WTC11 (cell line): ENCODE results near the gene LAMC3. TPM values are rescaled to one million over a fixed set of nuclear protein-coding genes. Genes with fewer than 3 reads are reported as not detected.

ENCODE experiments used
- AFF4 ChIP-seq: sonication (generic); formaldehyde crosslinking; IDR thresholded peaks from 2 replicates; pipeline ENCODE4 v1.8.1; 2023; ENCODE audit warnings: mild to moderate bottlenecking, missing genetic modification reagents, borderline replicate concordance
- CDX4 ChIP-seq: fragments of 250-450 bp; sonication (Bioruptor Pico); IDR thresholded peaks from 2 replicates; pipeline ENCODE4 v1.9.0; 2021; ENCODE audit warnings: moderate library complexity, mild to moderate bottlenecking, inconsistent platforms, borderline replicate concordance
- E2F1 ChIP-seq: sonication (generic); formaldehyde crosslinking; IDR thresholded peaks from 2 replicates; pipeline ENCODE4 v1.8.0; 2022; ENCODE audit warnings: mild to moderate bottlenecking, missing genetic modification reagents
- ELF4 ChIP-seq: sonication (generic); formaldehyde crosslinking; IDR thresholded peaks from 2 replicates; pipeline ENCODE4 v1.8.1; 2022; ENCODE audit warnings: low read depth, mild to moderate bottlenecking, moderate library complexity, missing genetic modification reagents
- ERG ChIP-seq: fragments of 250-450 bp; sonication (Bioruptor Pico); IDR thresholded peaks from 2 replicates; pipeline ENCODE4 v1.8.0; 2021; ENCODE audit warnings: mild to moderate bottlenecking
- FOXK1 ChIP-seq: sonication (generic); formaldehyde crosslinking; IDR thresholded peaks from 2 replicates; pipeline ENCODE4 v1.8.0; 2022; ENCODE audit warnings: mild to moderate bottlenecking, moderate library complexity, missing genetic modification reagents
- FOXP4 ChIP-seq: sonication (generic); formaldehyde crosslinking; IDR thresholded peaks from 2 replicates; pipeline ENCODE4 v1.8.0; 2022; ENCODE audit warnings: mild to moderate bottlenecking, missing genetic modification reagents
- GABPB1 ChIP-seq: sonication (generic); formaldehyde crosslinking; IDR thresholded peaks from 2 replicates; pipeline ENCODE4 v1.8.1; 2023; ENCODE audit warnings: mild to moderate bottlenecking, missing genetic modification reagents
- IRF1 ChIP-seq: sonication (generic); formaldehyde crosslinking; IDR thresholded peaks from 2 replicates; pipeline ENCODE4 v1.8.0; 2023; ENCODE audit warnings: missing genetic modification reagents
- IRF2 ChIP-seq: sonication (generic); formaldehyde crosslinking; IDR thresholded peaks from 2 replicates; pipeline ENCODE4 v1.8.0; 2022; ENCODE audit warnings: low read depth, missing genetic modification reagents, borderline replicate concordance
- NR2C2 ChIP-seq: sonication (generic); formaldehyde crosslinking; IDR thresholded peaks from 2 replicates; pipeline ENCODE4 v1.8.0; 2022; ENCODE audit warnings: mild to moderate bottlenecking, missing genetic modification reagents
- RORB ChIP-seq: fragments of 250-450 bp; sonication (Bioruptor Pico); IDR thresholded peaks from 2 replicates; pipeline ENCODE4 v1.9.0; 2021; ENCODE audit warnings: mild to moderate bottlenecking
- TCF7 ChIP-seq: sonication (generic); formaldehyde crosslinking; IDR thresholded peaks from 2 replicates; pipeline ENCODE4 v1.8.0; 2022; ENCODE audit warnings: mild to moderate bottlenecking, low read depth, missing genetic modification reagents, moderate library complexity
- TP53 ChIP-seq: sonication (generic); formaldehyde crosslinking; IDR thresholded peaks from 2 replicates; pipeline ENCODE4 v1.8.1; 2023; ENCODE audit warnings: mild to moderate bottlenecking, missing genetic modification reagents
- USF1 ChIP-seq: sonication (generic); formaldehyde crosslinking; IDR thresholded peaks from 2 replicates; pipeline ENCODE4 v1.8.0; 2022; ENCODE audit warnings: mild to moderate bottlenecking, missing genetic modification reagents
- ZBTB43 ChIP-seq: sonication (generic); formaldehyde crosslinking; IDR thresholded peaks from 2 replicates; pipeline ENCODE4 v1.8.1; 2023; ENCODE audit warnings: mild to moderate bottlenecking, missing genetic modification reagents
- ZNF219 ChIP-seq: sonication (generic); formaldehyde crosslinking; IDR thresholded peaks from 2 replicates; pipeline ENCODE4 v1.8.0; 2023; ENCODE audit warnings: missing genetic modification reagents, mild to moderate bottlenecking, borderline replicate concordance
- ZNF281 ChIP-seq: sonication (generic); formaldehyde crosslinking; IDR thresholded peaks from 2 replicates; pipeline ENCODE4 v1.8.0; 2023; ENCODE audit warnings: mild to moderate bottlenecking, missing genetic modification reagents
- ZNF317 ChIP-seq: sonication (generic); formaldehyde crosslinking; IDR thresholded peaks from 2 replicates; pipeline ENCODE4 v1.8.1; 2023; ENCODE audit warnings: low read depth, mild to moderate bottlenecking, moderate library complexity, missing genetic modification reagents, borderline replicate concordance
- ZNF423 ChIP-seq: fragments of 250-450 bp; sonication (Bioruptor Pico); IDR thresholded peaks from 2 replicates; pipeline ENCODE4 v2.1.2; 2022; ENCODE audit warnings: mild to moderate bottlenecking, moderate library complexity
- ZNF512 ChIP-seq: sonication (generic); formaldehyde crosslinking; IDR thresholded peaks from 2 replicates; pipeline ENCODE4 v1.8.1; 2022; ENCODE audit warnings: missing genetic modification reagents, borderline replicate concordance
- total RNA-seq: library from RNA; stranded (reverse); gene quantifications from 3 replicates; pipeline ENCODE4 v1.2.3, GENCODE V29; 2021

Gene LAMC3
- total RNA-seq, 1 experiment from 2014 or later, result 50.9 TPM

GRCh38 chr9:131125288-131126058 is 116.5 kb downstream of the LAMC3 start, which contains the start of gene NUP214 (continued):
- TF ChIP-seq ZNF281 (CRISPR knock-in tag) (no peak), IRF1 (CRISPR knock-in tag) (no peak; the same call in 1 of the 2 replicates), FOXP4 (CRISPR knock-in tag) (no peak), ZNF317 (no peak), E2F1 (CRISPR knock-in tag) (peak; percentile 38), TP53 (CRISPR knock-in tag) (no peak), ZNF219 (CRISPR knock-in tag) (no peak), ZNF512 (CRISPR knock-in tag) (no peak), CDX4 (no peak), AFF4 (CRISPR knock-in tag) (no peak), FOXK1 (CRISPR knock-in tag) (peak; percentile 98), TCF7 (no peak), NR2C2 (no peak), GABPB1 (CRISPR knock-in tag) (peak; percentile 95), ELF4 (no peak), ZBTB43 (CRISPR knock-in tag) (no peak), ZNF423 (CRISPR knock-in tag) (no peak), RORB (CRISPR knock-in tag) (no peak), IRF2 (CRISPR knock-in tag) (no peak), ERG (CRISPR knock-in tag) (no peak), USF1 (peak; percentile 62)
